ENCODE results near the gene TXK.

Gene TXK

DNA sequence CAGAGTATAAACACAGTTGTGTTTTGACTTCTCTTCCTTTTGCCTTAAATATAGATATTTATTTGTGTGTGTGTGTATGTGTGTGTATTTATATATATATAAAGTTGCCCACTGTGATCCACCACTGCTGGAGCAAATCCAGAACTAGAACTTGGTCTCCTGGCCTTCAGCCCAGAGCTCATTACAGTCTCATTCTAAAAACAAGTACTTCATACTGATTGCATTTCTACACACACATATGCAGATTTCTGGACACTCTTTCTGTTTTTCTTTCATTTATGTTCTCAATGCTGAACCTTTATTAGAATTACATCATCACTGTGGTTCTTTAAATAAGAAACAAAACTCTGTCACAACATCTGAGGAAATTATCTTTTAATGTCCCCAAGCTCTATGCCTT is 381 bp downstream of the TXK start:
- DNase-seq: no peak

- no peak for DNase-seq
Observed at GRCh38 chr4:48131736-48132135, 2.3 kb downstream of the TXK start.

- DNase-seq: no peak
Observed at GRCh38 chr4:48130100-48130499, 4.0 kb downstream of the TXK start.

DNA sequence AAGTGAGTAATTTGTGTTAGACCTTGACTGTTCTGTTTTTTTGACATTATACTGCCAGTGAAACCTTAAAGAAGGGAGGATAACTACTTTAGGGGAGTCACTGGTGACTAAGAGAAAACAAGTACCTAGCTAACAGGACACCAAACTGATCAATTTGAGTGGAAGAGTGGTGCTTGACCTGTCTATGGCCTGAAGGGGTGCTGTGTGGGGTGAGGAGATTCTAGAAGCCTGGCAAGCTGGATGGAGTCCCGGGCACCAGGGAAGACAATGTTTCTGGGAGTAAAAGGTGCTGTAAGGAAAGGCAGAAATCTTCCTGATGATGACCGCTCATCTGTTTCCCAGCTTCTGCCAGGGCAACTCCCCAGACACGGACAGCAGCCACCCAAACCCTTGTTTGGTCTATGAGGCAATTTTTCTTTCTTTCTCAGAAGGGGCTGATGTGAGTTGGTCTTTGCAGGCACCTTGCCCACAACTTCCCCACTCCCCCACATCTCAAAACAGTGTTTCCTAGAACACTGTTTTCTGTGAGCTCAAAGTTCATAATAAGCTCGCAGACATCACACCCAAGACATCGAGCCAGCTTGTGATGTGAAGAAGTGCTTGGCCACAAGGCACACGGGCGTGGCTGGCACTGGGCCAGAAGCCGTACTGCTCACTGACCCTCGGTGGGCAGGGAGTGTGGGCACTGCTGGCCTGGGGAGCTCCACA is 4.6 kb downstream of the TXK start:
- DNase-seq: no peak

DNA sequence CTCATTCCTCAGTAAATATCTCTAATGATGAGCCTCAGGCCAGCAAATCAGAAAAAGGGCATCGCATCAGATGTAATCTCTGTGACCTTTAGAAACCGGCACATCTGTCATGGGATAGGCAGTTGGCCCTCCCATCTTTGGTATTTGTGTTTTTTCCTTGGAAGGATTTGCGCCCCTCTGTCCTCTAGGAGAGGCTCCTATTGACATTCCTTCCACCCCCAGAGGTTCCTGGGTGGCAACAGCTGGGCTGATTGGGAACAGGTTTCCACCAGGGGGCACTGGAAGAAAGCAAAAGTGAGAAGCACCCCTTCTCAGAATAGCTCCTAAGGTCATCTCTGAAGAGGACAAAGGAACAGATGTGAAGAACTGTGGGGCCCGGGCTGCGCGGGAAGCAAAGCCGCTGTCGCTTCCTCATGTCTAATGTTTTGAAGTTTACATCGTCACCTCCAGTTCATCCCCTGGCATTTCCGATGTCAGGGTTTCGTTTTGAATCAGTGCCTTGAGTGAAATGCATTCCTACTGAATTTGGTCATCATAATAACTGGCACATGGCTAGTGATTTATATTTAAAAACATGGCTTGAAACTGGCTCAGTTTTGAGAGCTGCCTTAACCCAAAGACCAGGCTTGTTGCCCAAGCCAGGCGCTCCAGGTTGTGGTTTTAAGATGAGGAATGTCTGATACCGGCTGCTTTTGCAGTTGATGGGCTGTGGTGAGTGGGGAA is 6.2 kb downstream of the TXK start:
- DNase-seq: no peak

DNA sequence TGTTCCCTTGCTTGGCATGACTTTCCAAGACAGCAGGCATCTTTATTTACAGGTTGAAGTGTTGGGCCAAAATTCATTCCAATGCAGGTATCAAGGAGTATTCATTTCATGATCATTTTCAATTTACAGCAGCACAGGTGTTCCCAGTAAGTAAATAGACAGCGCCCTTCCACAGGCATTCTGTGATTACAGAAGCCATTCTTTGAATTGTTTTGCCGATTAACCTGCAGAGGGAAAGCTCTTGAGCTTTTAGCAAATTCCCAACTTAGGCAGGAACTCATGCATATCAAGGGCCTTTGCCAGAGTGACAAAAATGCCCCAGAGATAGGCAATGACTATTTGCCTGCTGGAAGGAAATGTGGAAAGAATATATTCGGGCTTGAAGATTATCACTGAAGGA is 6.8 kb downstream of the TXK start:
- DNase-seq: no peak

DNA sequence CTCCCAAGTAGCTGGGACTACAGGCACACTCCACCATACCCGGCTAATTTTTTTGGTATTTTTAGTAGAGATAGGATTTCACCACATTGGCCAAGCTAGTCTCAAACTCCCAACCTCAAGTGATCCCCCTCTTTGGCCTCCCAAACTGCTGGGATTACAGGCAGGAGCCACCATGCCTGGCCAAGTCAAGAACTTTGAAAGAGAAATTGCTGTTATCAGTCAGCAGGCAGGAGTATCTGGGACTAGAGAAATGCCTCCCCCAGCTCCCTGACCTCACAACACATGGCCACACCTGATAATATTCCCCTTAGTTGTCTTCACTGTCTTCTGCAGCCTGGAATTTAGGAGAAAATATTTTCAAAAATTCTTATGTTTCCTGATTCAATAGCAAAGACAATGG is 7.4 kb downstream of the TXK start:
- DNase-seq: no peak

DNA sequence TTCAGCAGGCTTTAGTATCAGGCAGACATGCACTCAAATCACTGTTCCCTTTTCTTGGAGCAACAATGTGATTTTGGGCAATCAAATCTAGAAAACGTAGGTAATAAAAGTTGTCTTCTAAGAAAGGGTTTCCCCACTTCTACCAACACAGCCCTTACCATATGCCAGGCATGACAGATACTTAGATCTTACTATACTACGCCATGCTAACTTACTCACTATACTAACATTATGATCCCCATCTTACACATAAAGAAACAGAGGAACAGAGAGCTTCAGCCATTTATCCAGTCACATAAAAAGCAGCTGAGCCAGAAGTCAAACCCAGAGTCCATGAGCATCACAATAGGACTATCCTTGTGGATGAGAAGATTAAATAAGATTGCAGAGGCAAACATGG is 9.2 kb downstream of the TXK start:
- no peak for DNase-seq

- no peak for DNase-seq
Observed at GRCh38 chr4:48122756-48123155, 11.3 kb downstream of the TXK start.

DNA sequence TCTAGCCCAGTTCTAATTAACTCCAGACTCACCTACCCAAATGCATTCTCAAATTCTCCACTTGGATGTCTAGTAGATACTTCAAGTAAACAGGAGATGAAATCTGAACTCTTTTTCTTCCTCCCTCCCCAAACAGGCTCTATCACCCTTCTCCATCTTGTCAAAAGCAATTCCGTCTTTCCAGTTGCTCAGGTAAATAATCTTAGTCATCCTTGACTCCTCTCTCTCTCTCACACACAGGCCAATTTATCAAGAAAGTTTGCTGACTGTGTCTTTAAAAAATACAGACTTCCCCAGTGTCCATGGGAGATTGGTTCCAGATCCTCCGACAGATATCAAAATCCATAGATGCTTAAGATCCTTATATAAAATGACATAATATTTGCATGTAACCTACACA is 12.9 kb downstream of the TXK start:
- no peak for DNase-seq

- DNase-seq: no peak
Observed at GRCh38 chr4:48120132-48120531, 13.9 kb downstream of the TXK start.

GRCh38 chr4:48119646-48120045 is 14.4 kb downstream of the TXK start:
- DNase-seq: no peak

- no peak for DNase-seq
Observed at GRCh38 chr4:48118081-48118480, 16.0 kb downstream of the TXK start.

DNA sequence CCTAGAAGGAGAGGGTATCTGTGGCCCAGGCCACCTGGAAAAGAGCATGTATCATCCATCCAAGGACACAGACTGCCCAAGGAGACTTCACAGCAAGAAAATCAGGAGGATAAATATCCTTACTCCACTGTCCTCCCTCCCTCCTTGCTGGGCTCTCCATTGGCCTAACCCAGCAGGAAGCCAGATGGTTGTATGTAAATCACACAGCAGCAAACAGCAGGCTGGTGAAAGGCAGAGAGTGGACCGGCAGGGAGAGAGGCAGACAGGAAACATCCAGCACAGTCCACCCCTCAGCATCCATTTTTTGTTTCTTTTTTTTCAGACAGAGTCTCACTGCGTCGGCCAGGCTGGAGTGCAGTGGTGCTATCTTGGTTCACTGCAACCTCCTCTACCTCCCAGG is 17.5 kb downstream of the TXK start:
- no peak for DNase-seq

DNA sequence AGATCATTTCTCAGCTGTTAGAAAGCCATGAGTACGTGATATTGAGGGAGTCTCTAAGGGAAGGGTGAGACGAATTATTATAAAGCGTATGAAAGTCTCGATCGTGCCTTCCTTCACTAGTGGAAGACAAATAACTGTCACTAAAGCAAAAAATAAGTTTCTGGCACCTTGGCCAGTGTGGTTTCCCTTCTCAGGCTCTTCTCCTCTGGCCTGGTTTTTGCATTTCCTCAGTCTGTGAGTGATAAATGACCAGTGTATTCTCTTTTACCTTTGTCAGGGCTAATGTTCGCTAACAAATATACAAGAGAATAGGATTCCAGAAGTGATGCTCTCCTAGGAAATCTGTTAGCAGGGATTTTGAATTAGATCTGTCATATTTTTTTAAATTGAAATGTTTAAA is 19.6 kb downstream of the TXK start:
- no peak for DNase-seq

DNA sequence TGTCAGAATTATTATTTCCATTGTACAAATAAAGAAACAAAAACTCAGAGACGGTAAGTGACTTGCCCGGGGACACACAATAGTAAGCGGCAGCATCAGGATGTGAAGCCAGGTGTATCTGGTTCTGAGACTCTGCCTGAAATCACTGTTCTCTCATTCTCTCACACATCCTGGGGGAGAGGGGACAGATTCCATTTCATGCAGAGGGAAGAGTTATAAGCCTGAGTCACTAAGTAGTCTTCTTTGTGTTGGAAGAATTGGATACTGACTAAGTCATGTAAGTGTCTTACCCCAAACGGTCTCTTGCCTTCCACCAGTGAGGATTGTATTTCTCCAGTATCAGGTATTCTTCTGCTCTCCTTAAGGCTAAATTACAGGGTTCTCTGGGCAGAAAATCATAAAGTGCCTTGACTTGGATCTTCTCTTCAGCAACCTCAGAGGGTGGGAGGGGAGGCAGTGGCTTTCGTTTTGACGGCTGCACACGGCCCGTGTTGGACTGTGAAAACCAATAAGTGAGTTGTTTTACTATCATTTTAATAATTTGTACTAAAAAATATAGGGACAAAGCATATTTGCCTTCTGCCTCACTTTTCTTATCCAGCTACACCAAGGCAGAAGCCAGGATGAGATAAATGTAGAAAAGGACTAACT is 21.9 kb downstream of the TXK start:
- no peak for DNase-seq

DNA sequence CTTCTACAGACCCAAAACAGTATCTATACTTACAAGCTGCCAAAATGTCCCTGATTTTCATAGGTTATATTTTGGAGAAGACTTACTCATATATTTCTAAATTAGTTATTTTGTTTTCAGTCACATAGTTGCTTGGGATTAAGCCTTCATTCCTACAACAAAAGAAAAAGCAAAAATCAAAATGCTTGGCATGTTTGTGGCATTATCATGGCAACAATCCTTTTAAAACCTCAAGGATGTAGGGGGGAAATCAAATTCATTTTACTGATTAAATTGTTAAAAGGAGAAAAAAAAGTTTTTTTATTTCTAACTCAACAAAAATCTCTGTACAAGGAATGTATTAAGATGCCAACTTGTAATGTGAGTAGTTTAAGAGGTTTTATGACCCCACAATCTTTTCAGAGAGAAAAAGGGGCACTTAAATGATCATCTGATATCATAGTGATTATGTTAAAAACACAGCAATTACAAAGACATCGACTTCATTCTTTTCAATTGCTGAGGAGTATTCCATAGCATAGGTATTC is 23.5 kb downstream of the TXK start:
- DNase-seq: no peak

DNA sequence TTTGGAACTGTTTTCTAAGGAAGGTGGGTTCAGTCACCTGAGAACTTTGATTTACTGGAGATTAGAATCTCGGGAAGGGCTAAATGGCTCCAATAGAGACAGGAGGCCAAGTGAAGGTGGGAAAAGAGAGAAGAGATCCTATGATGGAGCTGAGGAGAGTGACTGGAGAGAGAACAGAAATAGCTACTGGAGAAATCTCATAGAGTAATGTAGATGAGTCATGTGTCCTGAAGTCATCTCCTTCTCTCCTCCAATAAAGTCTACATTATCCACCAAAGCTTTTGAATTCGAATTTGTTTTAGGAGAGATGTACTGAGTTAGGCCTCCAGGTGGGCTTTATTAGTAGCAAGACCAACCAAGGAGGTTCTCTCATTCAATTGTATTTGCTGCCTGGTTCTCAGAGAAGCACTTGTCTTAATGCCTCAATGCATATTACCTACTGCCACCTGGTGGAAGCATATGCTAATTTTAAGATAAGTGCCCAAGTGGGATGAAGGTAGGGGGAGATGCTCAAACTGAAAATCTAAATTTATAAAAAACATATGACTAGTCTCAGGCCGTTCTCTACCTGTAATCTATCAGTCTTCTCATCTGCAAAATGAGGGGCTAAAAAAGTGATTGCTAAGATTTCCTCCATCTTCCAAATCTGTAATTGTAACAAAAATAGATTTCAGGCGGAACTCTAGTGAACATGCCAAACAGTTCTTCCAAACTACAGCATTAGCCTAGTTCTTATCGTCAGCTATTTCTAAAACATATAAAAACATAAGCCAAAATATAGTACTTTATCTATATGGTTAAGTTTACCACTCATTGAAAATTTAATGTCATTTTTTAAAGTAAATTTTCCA is 24.4 kb downstream of the TXK start:
- no peak for DNase-seq

- no peak for DNase-seq
Observed at GRCh38 chr4:48108309-48109073, 25.6 kb downstream of the TXK start.

DNA sequence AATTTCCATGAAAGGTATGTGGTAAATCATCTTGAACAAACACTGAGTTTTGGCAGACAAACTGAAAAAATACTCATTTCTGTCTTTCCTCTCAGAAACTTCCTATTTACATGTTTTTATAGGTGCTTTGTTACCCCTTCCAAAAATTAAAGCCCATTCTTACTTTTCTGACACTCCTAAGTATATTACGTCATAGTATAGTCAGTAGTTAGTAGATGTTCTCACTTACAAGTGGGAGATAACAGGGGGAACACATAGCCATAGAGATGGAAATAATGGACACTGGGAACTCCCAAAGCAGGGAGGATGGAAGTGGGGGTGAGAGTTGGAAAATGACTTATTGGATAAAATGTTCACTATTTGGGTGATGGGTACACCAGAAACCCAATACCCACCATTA is 28.8 kb downstream of the TXK start:
- no peak for DNase-seq

DNA sequence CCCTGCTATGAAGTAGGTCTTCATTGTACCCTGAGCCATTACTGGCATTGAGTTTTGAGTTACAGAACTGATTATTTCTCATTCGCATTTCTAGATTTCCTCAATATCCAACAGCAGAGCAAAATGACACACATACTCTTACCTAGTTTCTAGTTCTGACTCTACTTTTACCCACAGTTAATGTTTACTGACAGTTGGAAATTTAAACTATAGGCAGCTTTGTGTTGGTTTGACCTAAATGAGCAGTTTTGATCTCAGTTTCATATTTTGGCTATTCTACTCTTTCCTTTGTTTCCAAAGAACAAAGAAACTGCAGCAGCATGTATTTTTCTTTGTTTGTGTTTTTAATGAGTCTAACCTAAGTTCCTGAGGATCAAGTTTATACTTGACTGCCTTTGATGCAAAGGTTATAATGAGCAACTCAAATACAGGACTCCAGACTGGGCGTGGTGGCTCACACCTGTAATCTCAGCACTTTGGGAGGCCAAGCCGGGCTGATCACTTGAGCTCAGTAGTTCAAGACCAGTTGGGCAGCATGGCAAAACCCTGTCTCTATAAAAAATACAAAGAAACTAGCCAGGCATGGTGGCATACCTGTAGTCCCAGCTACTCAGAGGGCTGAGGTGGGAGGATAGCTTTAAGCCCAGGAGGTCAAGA is 30.4 kb downstream of the TXK start:
- DNase-seq: no peak

- no peak for DNase-seq
Observed at GRCh38 chr4:48102303-48102702, 31.7 kb downstream of the TXK start.
